GM12872 (cell line): Measurements from ENCODE around the gene TARDBP.

Experiments
- TF ChIP-seq, protein P1 (sequence below): IDR thresholded peaks from 3 replicates; pipeline ENCODE4 v1.5.1; 2011; ENCODE audit warnings: low read depth, mild to moderate bottlenecking, low read length, moderate library complexity; ENCODE audit not compliant: insufficient read depth

Gene TARDBP

GRCh38 chr1:10973956-10974881 lies 38.2 kb upstream of the TARDBP start:
- TF ChIP-seq, protein P1, sequence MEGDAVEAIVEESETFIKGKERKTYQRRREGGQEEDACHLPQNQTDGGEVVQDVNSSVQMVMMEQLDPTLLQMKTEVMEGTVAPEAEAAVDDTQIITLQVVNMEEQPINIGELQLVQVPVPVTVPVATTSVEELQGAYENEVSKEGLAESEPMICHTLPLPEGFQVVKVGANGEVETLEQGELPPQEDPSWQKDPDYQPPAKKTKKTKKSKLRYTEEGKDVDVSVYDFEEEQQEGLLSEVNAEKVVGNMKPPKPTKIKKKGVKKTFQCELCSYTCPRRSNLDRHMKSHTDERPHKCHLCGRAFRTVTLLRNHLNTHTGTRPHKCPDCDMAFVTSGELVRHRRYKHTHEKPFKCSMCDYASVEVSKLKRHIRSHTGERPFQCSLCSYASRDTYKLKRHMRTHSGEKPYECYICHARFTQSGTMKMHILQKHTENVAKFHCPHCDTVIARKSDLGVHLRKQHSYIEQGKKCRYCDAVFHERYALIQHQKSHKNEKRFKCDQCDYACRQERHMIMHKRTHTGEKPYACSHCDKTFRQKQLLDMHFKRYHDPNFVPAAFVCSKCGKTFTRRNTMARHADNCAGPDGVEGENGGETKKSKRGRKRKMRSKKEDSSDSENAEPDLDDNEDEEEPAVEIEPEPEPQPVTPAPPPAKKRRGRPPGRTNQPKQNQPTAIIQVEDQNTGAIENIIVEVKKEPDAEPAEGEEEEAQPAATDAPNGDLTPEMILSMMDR: no peak

GRCh38 chr1:10975567-10976326 lies 36.7 kb upstream of the TARDBP start:
- TF ChIP-seq, protein P1: no peak

- TF ChIP-seq, protein P1: no peak
Measured at GRCh38 chr1:10978719-10979118, 33.7 kb upstream of the TARDBP start.

GRCh38 chr1:10979483-10979920 lies 33.0 kb upstream of the TARDBP start:
- TF ChIP-seq, protein P1: no peak

DNA sequence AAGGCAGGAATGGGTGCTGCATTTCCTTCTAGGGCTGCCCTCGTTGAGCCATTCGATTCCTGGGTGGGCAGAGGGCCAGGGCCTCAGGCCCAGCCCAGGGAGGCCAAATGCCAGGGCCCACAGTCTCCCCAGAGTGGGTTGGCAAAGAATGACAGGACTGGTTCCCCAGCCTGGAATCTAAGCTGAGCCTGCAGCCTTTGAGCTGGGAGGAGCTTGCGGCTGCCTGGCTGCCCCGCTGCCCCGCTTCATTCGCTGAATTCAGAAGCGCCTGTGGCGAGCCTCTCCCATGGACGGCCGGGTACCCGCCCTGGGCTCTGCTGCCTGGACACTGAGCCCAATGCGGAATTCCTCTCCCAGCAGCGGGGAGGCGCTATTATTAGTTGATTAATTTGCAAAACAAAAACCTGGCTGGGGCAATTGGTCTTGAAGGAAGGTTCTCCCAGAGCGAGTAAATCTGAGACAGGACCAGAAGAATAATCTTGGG lies 32.3 kb upstream of the TARDBP start:
- TF ChIP-seq, protein P1: no peak

GRCh38 chr1:10980841-10981727 lies 31.4 kb upstream of the TARDBP start:
- TF ChIP-seq, protein P1: no peak
